Panc1 (cell line): Measurements from ENCODE around the gene HOXB7.

Experiments
- CTCF ChIP-seq: fragments of 450-650 bp; IDR thresholded peaks from 2 replicates; pipeline ENCODE4 v1.5.1; 2017; ENCODE audit warnings: mild to moderate bottlenecking
- POLR2AphosphoS5 ChIP-seq: IDR thresholded peaks from 2 replicates; pipeline ENCODE4 v1.6.1; 2012; ENCODE audit warnings: mild to moderate bottlenecking, low read depth, low read length, moderate library complexity
- REST ChIP-seq, 2 experiments: IDR thresholded peaks; 2 replicates each; pipeline ENCODE4 v1.6.1; 2011 to 2012; ENCODE audit warnings: low read depth in 2 of 2, control low read depth in 1 of 2, low read length in 1 of 2, mild to moderate bottlenecking in 1 of 2, moderate library complexity in 1 of 2; ENCODE audit not compliant: insufficient read depth in 1 of 2
- TCF7L2 ChIP-seq: IDR thresholded peaks from 2 replicates; pipeline ENCODE4 v1.6.1; 2011; ENCODE audit warnings: mild to moderate bottlenecking, low read depth, low read length, inconsistent platforms

GRCh38 chr17:48589060-48589830, 21.6 kb downstream of the HOXB7 start:
- TF ChIP-seq CTCF, result no peak
- TF ChIP-seq REST (IDR thresholded peaks at IDR 0.05; ENCODE audit: insufficient read depth in 1 of 2, low read depth in 2 of 2, low read length in 1 of 2), result peak in 1 of 2 experiments; percentile 23; a peak in 1 of 4 replicates
- peak; percentile 22 for TF ChIP-seq POLR2AphosphoS5
- peak; percentile 47 for TF ChIP-seq TCF7L2
